Activated naive CD8-positive, alpha-beta T cell treated with anti-CD3 and anti-CD28 coated beads, Interleukin-2, amount 50 U/mL, for 24 hours (primary cell): ENCODE results near the gene GFOD1.
"Not testable (repeated sequence)": the region's sequence is repeated elsewhere in the genome, so short reads cannot be mapped to it uniquely, and the experiment has no call there.

Experiments used
- ATAC-seq: fragments of 150-1000 bp; cut with Tn5 transposase; one replicate; pipeline ENCODE4 v1.10.0; 2021
- DNase-seq: peaks from one replicate; pipeline ENCODE4 v3.0.0; 2021
- H3K27ac Mint-ChIP-seq: one replicate; pipeline ENCODE4 v1.8.0; 2021; ENCODE audit warnings: mild to moderate bottlenecking, mixed read lengths
- H3K27me3 Mint-ChIP-seq: one replicate; pipeline ENCODE4 v1.8.0; 2021; ENCODE audit warnings: mixed read lengths
- H3K36me3 Mint-ChIP-seq: one replicate; pipeline ENCODE4 v1.8.0; 2021; ENCODE audit warnings: low read depth, mixed read lengths
- H3K4me1 Mint-ChIP-seq: one replicate; pipeline ENCODE4 v1.8.0; 2021; ENCODE audit warnings: mixed read lengths
- H3K4me3 Mint-ChIP-seq: one replicate; pipeline ENCODE4 v1.8.0; 2021; ENCODE audit warnings: mild to moderate bottlenecking, moderate library complexity, mixed read lengths
- H3K9me3 Mint-ChIP-seq: one replicate; pipeline ENCODE4 v1.8.0; 2021; ENCODE audit warnings: mixed read lengths

GFOD1 gene

DNA sequence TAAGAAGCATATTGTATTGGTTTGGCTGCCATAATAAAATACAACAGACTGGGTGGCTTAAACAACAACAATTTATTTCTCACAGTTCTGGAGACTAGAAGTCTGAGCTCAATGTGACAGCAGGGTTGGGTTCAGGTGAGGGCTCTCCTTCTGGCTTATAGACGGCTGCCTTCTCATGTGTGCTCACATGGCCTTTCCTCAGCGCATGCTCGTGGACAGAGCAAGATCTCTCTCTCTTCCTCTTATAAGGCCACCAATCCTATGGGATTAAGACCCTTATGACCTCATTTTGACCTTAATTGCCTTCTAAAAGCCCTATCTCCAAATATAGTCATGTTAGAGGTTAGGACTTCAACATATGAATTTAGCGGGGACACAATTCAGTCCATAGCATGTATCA, 32.4 kb upstream of the GFOD1 start:
- Mint-ChIP-seq H3K4me1 (no peaks in the 10 kb centered on the region), H3K9me3 (no peaks in the 10 kb centered on the region), H3K36me3 (no peaks in the 10 kb centered on the region), H3K27ac (no peak overlapping the region), H3K27me3 (no peaks in the 10 kb centered on the region), H3K4me3 (no peak overlapping the region)
- no peak for DNase-seq
- no peak for ATAC-seq

DNA sequence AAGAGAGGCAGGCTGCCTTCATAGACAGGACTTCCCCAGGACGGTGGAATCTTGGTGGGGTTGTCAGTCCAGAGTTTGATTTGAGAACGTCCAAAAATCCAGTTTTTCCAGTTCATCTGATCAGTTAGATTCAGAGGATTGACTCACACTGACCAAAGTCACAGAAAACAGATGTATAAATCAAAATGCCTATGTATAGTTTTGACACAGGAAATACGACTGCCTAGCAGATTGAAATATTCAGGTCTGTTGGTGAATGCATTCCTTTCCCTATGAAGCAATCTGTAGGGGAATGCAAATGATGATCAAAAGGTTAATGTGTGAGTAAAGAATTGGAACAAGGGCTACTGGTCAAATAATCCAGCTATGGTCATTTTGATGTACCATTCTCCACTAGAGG, 29.7 kb upstream of the GFOD1 start:
- Mint-ChIP-seq H3K4me3 (no peak overlapping the region), H3K36me3 (no peaks in the 10 kb centered on the region), H3K27ac (no peak overlapping the region), H3K4me1 (no peaks in the 10 kb centered on the region), H3K27me3 (no peaks in the 10 kb centered on the region), H3K9me3 (no peaks in the 10 kb centered on the region)
- DNase-seq (no peak), ATAC-seq (no peak)

DNA sequence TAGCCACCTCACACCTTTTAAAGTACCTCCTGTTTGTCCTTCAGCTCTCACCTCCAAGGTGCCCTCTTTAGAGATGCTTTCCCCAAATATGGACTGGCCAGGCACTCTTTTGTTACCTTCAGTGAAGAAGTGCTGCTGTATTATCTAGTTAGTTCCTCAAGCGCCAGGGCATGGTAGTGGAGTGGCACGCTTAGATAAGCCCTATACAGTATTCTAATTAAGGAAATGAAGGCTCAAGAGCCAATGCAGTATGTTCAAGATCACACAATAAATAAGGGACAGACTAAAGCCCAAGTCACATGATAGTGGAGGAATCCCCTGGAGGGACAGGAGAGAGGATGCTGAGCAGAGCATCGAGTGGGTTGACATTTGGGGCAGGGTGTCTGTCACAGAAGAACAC, 28.5 kb upstream of the GFOD1 start:
- H3K36me3 Mint-ChIP-seq: no peaks in the 10 kb centered on the region
- DNase-seq (no peak), ATAC-seq (no peak)
- no peaks in the 10 kb centered on the region for H3K4me1 Mint-ChIP-seq
- H3K9me3 Mint-ChIP-seq: no peaks in the 10 kb centered on the region
- no peaks in the 10 kb centered on the region for H3K27me3 Mint-ChIP-seq
- H3K4me3 Mint-ChIP-seq: no peak overlapping the region
- H3K27ac Mint-ChIP-seq: no peak overlapping the region

DNA sequence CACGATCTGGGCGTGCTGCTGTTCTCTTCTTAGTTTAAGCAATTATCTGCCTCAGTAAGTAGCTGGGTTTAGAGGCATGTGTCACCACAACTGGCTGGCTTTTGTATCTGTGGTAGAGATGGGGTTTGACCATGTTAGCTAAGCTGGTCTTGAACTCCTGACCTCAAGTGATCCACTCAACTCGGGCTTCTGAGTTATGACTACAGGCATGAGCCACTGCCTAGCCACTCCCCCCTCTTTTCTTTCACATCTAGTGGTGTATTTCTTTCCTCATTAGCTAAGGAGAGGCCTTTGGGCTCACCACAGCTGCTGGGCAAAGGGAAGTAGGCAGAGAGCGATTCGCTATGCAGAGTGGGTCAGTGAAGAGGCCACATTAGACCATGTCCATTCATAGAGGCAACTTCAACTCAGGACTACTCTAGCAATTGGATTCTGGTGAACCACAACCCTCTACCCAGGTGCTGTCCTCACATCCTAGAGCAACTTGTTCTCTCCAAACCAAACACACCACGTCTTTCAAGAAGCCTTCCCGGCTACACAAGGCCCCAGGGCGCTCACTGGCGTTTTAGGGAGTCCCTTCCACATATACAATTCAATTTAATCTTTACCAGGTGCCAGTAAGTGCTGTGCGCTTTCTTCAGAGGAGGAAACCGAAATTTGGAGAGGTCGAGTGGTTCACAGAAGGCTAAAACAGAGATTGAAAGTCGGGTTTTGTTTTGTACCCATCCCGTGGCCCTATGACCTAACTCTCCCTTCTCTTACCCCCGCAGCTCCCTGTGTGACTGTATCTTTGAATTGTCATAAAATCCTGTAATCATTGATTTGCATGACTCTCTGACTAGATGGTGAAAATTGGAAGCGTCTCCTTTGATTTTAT, 26.5 kb upstream of the GFOD1 start:
- no peak for ATAC-seq
- H3K9me3 Mint-ChIP-seq: no peaks in the 10 kb centered on the region
- DNase-seq: no peak
- H3K36me3 Mint-ChIP-seq: no peaks in the 10 kb centered on the region
- no peaks in the 10 kb centered on the region for H3K4me1 Mint-ChIP-seq
- no peak overlapping the region for H3K4me3 Mint-ChIP-seq
- no peak overlapping the region for H3K27ac Mint-ChIP-seq
- H3K27me3 Mint-ChIP-seq: no peaks in the 10 kb centered on the region

DNA sequence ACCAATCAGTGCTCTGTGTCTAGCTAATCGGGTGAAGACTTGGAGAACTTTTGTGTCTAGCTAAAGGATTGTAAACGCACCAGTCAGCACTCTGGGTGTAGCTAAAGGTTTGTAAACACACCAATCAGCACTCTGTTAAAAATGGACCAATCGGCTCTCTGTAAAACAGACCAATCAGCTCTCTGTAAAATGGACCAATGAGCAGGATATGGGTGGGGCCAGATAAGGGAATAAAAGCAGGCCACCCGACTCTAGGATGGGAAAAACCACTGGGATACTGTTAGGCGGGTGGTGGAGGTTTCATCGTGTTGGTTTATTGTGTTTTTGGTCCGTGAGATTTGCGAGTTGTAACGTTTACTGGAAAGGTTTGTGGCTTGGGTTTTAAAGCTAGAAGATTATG, 25.5 kb upstream of the GFOD1 start:
- Mint-ChIP-seq H3K9me3 (no peaks in the 10 kb centered on the region), H3K36me3 (no peaks in the 10 kb centered on the region), H3K27me3 (no peaks in the 10 kb centered on the region), H3K4me1 (no peaks in the 10 kb centered on the region), H3K4me3 (no peak overlapping the region), H3K27ac (no peak overlapping the region)
- ATAC-seq: no peak
- no peak for DNase-seq

DNA sequence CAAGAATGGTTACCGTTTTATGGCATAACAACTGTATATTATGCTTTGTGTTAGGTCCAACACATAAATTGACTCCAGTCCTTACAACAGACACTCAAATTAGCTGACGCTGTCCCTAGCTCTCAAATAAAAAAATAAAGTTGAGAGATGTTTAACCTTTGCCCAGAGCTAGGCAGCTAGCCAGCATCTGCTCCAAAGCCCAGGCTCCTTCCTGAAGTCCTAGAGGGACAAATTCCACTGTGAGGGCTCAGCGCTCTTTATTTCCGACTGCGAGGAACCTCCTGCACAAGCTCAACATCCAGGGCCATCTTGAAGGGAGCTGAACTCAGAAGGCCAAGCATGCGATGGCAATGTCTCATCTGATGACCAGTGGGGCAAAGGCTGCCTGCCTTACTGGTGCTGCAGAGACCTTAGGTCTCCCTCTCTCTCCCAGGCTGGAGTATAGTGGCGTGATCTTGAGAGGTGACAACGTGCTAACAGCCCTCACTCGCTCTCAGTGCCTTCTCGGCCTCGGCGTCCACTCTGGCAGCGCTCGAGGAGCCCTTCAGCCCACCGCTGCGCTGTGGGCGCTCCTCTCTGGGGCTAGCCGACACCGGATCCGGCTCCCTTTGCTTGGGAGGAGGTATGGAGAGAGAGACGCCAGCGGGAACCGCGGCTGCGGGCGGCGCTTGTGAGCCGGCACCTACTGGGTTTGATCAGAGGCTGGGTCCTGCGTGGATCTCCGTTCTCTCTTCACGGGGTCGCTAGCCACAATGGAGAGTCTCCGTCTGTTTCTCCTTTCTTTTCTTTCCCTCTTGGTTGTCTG, 24.7 kb upstream of the GFOD1 start:
- no peak for DNase-seq
- no peak overlapping the region for H3K27ac Mint-ChIP-seq
- H3K4me1 Mint-ChIP-seq: no peaks in the 10 kb centered on the region
- H3K9me3 Mint-ChIP-seq: no peaks in the 10 kb centered on the region
- no peaks in the 10 kb centered on the region for H3K36me3 Mint-ChIP-seq
- no peaks in the 10 kb centered on the region for H3K27me3 Mint-ChIP-seq
- ATAC-seq: no peak
- H3K4me3 Mint-ChIP-seq: no peak overlapping the region

DNA sequence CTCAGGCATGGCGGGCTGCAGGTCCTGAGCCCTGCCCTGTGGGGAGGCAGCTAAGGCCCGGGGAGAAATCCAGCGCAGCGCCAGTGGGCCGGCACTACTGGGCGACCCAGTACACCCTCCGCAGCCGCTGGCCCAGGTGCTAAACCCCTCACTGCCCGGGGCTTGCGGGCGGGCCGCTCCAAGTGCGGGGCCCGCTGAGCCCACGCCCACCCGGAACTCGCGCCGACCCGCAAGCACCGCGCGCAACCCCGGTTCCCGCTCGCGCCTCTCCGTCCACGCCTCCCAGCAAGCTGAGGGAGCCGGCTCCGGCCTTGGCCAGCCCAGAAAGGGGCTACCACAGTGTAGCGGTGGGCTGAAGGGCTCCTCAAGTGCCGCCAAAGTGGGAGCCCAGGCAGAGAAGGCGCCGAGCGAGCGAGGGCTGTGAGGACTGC, 23.8 kb upstream of the GFOD1 start:
- H3K36me3 Mint-ChIP-seq, ATAC-seq: not testable (repeated sequence)

DNA sequence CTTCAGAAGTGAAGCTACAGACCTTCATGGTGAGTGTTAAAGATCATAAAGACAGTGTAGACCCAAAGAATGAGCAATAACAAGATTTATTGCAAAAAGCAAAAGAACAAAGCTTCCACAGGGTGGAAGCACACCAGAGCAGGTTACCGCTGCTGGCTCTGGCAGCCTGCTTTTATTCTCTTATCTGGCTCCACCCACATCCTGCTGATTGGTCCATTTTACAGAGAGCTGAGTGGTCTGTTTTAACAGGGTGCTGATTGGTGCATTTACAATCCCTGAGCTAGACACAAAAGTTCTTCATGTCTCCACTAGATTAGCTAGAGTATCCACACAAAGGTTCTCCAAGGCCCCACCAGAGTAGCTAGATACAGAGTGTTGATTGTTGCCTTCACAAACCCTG, 23.0 kb upstream of the GFOD1 start:
- not testable (repeated sequence) for H3K4me1 Mint-ChIP-seq, H3K4me3 Mint-ChIP-seq, H3K9me3 Mint-ChIP-seq, H3K36me3 Mint-ChIP-seq, DNase-seq, H3K27me3 Mint-ChIP-seq, H3K27ac Mint-ChIP-seq, ATAC-seq

More for the DNA sequence above, 23.8 kb upstream of the GFOD1 start:
- H3K4me1 Mint-ChIP-seq, DNase-seq, H3K27me3 Mint-ChIP-seq, H3K4me3 Mint-ChIP-seq, H3K9me3 Mint-ChIP-seq, H3K27ac Mint-ChIP-seq: not testable (repeated sequence)

DNA sequence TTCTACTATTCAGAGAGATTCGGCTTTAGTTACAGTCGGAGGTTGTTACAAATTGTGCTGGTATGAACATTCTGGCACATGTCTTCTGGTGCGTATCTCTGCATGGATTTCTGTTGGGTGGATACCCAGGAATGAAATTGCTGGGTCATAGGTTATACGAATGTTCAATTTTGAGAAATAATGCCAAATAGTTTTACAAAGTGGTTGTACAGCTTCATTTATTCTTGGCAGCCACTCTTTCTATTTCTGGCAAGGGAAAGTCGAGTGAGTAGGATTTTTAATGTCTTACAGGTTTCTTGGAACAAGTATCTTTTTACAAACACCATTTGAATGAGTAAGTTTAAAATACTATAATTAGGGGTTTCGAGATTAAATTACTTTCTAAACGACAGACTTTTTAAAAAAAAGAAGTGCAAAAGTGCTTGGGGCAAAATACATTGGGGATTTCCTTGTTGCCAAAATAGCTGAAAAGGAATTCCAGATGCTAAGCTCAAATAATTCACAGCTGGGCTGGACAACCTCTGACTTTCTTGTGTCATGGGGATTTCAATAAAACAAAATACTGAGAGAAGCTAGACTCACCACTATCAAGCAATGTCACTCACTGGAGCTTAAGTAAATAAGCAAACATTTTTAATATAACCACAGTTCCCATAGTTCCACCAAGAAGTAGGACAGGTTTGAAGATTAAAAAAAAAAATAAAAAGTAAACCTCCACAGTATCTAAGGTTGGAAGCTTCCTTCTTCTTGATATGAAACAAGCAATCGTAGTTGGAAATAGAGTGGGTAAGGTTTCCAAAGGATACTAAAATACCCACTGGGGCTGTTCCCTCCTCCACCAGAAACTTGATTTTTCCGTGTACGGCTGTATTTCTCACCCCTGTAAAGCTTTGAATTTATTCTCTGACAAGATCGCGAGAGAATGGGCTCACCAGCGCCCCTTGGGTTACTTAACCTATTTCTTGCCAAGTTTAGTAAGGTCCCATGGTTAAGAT, 21.6 kb upstream of the GFOD1 start:
- H3K4me3 Mint-ChIP-seq: no peak overlapping the region
- no peaks in the 10 kb centered on the region for H3K4me1 Mint-ChIP-seq
- no peak overlapping the region for H3K27ac Mint-ChIP-seq
- DNase-seq (no peak), ATAC-seq (no peak)
- no peaks in the 10 kb centered on the region for H3K27me3 Mint-ChIP-seq
- H3K36me3 Mint-ChIP-seq: no peaks in the 10 kb centered on the region
- H3K9me3 Mint-ChIP-seq: no peaks in the 10 kb centered on the region

DNA sequence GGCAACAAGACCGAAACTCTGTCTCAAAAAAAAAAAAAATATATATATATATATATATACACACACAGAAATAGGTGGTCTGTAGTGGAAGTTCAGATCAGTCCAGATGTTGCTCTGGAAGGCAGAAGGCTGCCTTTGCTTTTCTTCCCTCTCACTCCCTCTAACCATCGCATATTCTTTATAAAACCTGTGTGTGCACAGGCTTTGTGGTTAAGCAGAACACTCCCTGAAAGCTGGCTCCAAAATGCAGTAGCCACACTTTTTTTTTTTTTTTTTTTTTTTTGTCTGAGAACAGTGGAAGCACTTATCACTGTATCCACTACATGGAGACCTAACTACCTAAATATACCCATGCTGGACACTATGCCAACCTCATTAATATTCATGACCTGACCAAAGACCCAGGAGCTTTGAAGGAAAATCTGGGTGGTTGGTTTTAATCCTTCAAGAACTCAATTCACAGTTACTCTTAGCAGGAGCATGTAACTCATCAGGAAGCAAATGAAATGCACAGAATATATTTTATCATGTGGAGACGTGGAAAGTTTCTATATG, 20.0 kb upstream of the GFOD1 start:
- DNase-seq (no peak), ATAC-seq (no peak)
- H3K9me3 Mint-ChIP-seq: no peaks in the 10 kb centered on the region
- no peaks in the 10 kb centered on the region for H3K27me3 Mint-ChIP-seq
- no peak overlapping the region for H3K27ac Mint-ChIP-seq
- no peaks in the 10 kb centered on the region for H3K4me1 Mint-ChIP-seq
- no peak overlapping the region for H3K4me3 Mint-ChIP-seq
- H3K36me3 Mint-ChIP-seq: no peaks in the 10 kb centered on the region

DNA sequence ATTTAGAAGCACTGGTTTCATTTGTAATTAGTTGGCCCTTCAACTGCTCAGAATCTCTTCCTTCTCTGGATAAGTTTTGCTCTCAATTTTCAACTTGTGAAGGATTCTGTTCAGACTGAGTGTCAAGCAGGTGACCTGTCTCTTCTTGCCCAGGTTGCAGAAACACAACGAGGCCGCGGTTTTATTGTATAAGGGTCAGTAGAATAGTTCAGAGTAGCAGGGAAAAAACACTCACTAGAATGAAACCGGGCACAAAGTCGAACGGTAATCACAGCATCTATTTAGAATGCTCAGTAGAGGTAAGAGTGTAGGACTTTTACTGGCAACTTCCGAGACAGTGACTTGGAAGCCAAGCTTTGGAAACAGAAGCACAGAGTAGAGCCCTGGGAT, 17.9 kb upstream of the GFOD1 start:
- no peak for ATAC-seq
- no peaks in the 10 kb centered on the region for H3K9me3 Mint-ChIP-seq
- peaks cover 6% of the 10 kb centered on the region for H3K4me1 Mint-ChIP-seq
- no peak for DNase-seq
- no peaks in the 10 kb centered on the region for H3K36me3 Mint-ChIP-seq
- no peak overlapping the region for H3K4me3 Mint-ChIP-seq
- no peak overlapping the region for H3K27ac Mint-ChIP-seq
- no peaks in the 10 kb centered on the region for H3K27me3 Mint-ChIP-seq

DNA sequence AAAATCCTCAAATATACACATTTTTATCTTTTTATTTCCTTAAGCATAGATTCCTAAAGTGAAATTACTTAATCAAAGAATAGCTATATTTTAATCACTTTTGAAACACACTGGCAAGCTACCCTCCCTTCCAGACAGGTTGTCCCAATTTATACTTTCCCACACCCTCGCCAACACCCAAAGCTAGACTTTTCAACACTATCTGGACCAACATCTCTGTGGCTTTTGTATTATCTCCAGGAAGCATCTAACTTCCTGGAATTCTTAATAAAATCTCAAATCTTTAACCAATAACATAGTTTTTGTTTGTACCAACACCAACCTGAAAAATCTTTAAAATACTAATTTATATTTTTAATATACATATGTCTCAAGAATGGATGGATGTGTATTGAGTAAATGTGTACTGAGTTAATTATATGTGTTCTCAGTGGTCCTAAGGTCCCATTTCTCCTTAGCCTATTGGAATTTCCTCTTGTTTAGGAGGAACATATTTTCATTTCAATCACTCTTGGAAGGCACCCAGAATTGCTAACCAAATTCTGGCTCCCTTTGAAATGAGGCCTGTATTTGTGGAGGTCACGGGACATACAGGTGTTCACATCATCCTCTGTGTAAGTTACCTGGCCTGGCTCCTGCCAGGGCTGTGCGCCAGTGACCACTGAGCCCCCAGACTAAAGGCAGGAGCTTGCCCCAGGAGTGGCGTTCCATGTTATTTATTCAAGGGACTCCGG, 17.4 kb upstream of the GFOD1 start:
- Mint-ChIP-seq H3K4me1 (peaks cover 12% of the 10 kb centered on the region), H3K27me3 (no peaks in the 10 kb centered on the region), H3K36me3 (no peaks in the 10 kb centered on the region), H3K4me3 (no peak overlapping the region), H3K9me3 (no peaks in the 10 kb centered on the region), H3K27ac (no peak overlapping the region)
- DNase-seq (no peak), ATAC-seq (no peak)

DNA sequence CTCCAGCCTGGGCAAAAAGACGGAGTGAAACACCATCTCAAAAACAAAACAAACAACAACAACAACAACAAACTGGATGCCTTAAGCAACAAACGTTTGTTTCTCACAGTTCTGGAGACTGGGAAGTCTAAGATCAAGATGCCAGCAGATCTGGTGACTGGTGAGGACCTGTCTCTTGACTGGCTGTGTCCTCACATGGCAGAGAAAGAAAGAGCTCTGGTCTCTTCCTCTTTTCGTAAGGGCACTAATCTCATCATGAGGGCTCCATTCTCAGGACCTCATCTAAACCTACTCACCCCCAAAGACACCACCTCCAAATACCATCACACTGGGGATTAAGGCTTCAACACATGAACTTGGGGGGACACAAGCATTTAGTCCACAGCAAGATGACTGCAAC, 13.5 kb upstream of the GFOD1 start:
- H3K27me3 Mint-ChIP-seq: no peaks in the 10 kb centered on the region
- no peak for DNase-seq
- no peaks in the 10 kb centered on the region for H3K36me3 Mint-ChIP-seq
- H3K9me3 Mint-ChIP-seq: no peaks in the 10 kb centered on the region
- no peak overlapping the region for H3K27ac Mint-ChIP-seq
- ATAC-seq: no peak
- peaks cover 13% of the 10 kb centered on the region for H3K4me1 Mint-ChIP-seq
- no peak overlapping the region for H3K4me3 Mint-ChIP-seq

DNA sequence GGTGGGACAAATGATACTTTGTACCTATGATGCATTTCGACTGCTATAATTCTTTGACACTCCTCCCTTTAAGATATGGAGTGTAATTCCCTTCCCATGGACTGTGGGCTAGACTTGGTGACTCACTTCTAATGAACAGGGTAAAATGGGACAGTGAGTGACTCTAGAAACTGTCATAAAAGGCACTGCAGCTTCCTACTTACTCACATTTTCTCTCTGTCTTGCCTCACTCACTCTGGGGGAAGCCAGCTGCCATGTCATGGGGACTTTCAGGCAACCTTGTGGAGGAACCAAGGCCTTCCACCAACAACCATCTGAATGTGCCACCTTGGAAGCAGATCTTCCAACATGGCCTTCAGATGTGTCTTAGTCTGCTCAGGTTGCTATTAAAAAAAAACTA, 12.9 kb upstream of the GFOD1 start:
- H3K36me3 Mint-ChIP-seq: no peaks in the 10 kb centered on the region
- no peaks in the 10 kb centered on the region for H3K9me3 Mint-ChIP-seq
- DNase-seq (no peak), ATAC-seq (peak; percentile 90)
- H3K27ac Mint-ChIP-seq: peak overlapping the region; percentile 43
- no peaks in the 10 kb centered on the region for H3K27me3 Mint-ChIP-seq
- peaks cover 13% of the 10 kb centered on the region for H3K4me1 Mint-ChIP-seq
- no peak overlapping the region for H3K4me3 Mint-ChIP-seq
